ENCODE results near the gene RIN1.
"Not testable (repeated sequence)": the region's sequence is repeated elsewhere in the genome, so short reads cannot be mapped to it uniquely, and the experiment has no call there.

The RIN1 gene

DNA sequence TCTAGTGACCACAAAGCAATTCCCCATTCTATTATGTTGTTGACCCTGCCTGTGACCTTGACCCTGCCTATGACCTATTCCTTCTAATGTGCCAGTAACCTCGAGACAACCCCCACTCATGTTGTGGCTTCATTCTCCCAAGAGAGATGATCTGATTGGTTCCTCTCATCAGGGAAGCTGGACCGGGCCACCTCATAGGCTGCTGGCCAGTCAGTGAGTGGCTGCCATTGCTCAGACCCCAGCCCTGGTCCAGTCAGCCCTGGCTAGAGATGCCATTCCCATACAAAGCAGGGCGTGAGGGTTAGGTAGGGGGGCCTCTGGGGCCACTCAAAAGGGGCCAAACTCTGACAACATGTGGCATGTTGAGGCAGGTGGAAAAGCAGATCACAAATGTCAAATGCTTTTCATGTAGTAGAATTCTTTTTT, 23.4 kb upstream of the RIN1 start:
- no peak for DNase-seq (ENCODE audit: low read depth)

DNA sequence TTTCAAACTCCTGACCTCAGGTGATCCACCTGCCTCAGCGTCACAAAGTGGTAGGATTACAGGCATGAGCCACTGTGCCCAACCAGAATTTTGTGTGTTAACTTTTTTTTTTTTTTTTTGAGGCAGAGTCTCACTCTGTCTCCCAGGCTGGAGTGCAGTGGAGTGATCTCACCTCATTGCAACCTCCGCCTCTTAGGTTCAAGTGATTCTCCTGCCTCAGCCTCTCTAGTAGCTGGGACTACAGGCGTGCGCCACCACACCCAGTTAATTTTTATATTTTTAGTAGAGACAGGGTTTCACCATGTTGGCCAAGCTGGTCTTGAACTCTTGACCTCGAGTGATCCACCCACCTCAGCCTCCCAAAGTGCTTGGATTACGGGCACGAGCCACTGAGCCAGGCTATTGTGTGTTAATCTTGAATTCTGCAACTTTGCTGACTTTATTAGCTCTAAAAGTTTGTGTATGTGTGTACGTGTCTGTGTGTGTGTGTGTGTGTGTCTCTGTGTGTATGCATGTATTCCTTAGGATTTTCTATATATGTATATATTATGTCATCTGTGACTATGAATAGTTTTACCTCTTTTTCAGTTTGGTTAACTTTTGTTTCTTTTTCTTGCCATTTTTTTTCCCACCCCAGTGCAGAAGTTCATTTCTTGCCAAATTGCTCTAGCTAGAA, 14.5 kb upstream of the RIN1 start:
- not testable (repeated sequence) for DNase-seq (ENCODE audit: low read depth)

DNA sequence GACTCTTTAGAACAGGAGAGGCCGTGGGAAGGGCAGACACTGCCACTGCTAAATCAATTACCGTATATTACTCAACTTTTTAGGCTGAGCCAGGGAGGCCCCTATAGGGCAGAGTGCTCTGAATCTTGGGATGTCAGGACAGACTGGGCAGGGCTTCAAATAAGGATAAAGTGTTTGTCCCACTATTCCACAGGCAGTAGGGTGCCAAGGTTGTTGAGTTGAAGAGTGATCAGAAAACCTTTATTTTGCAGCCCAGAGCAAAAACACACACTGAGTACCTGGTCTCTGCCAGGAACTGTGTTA, 12.8 kb upstream of the RIN1 start:
- DNase-seq (ENCODE audit: low read depth) = no peak

DNA sequence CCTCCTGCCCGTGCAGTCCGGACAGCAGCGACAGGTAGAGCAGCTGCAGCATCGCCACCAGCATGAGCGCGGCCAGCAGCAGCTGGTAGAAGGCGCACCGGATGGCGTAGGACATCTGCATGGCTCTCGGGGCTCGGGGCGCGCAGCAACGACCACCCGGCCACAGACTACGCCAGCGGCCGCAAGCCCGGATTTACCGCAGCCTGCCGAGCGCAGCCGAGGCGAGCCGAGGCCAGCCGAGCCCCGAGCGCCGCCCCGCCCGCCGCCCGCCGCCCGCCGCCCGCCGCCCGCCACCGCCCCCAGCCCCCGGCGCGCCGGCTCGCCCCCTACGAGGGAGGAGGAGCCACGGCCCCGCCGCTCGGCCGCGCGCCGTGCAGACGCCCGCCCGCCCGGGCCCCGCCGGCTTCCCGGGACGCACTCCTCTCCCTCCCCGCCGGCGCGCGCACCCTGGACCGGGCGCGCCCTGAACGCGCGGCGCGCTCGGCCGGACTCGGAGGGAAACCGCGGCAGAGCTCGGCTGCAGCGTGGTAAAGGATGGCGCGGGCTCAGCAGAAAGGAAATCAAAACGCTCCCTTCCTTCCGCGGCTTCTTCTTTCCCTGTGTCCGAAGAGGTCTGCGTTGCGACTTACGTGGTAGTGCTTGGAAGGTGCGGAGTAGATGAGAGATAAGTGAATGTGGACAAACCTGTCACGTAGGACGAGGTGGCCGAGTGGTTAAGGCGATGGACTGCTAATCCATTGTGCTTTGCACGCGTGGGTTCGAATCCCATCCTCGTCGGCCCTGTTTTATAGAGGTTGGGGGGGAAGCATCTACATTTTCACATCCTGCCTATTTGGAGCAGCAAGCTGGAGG, 11.4 kb upstream of the RIN1 start, which contains the start of gene B4GAT1:
Gene B4GAT1 (minus strand): TSS at position 205 of the 852 bp plus-strand sequence. CDS start 84 bp downstream, at position 121.
- peak; percentile 95 for DNase-seq (ENCODE audit: low read depth)

DNA sequence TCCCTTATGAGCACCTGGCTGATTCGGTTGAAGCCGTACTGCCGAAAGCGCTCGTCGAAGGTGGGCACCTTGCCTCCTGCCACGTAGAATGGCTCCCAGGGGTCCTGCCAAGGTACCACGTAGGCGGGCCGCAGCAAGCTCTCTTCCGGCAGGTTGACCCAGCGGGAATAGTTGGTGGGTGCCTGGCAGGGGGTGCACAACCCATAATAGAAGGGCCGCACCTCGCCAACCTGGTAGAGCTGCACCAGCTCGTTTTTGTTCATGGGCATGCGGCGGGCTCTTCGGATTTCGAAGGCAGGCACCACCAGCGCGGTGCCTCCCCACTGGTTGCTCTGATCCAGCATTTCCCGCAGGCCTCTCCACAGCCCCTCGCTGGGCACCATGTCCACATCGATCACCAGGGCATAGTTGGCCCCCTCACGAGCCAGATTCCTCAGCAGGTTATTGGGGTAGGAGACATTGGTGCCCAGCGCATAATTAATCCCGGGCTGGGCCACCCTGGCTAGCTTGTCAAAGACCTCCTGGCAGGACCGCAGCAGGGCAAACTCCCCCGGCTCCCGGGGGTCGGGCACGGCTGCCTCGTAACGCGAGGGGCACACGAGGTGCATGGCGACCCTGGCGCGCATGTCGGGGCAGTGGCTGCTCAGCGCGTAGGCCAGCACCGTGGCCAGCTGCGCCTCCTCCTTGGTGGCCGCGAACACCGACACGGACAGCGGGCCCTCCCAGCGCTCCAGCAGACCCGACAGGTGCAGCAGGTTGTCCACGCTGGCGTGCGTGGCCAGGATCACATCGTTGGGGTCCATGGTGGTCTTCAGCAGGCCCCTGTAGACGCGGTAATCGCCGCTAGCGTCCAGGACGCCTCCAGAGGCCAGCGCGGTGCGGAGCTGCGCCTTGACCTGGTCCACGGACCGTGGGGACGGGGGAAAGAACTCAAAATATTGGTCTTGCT, 10.5 kb upstream of the RIN1 start:
- no peak for DNase-seq (ENCODE audit: low read depth)

DNA sequence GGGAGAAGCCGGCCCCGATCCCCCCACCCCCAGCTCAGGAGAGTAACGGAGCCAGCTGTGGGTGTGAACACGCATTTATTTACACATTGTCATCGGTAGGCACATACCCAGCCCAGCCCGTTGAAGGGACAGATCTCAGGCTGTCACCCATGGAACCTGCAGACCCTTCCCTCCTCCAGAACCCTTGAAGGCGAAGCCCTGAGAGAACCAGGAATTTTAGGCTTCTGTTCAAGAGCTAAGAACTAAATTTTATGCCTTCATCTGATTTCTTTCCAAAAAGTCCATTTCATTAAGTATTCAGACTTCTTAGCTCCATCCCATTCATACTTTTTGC, 9.0 kb upstream of the RIN1 start:
- DNase-seq (ENCODE audit: low read depth) = no peak

DNA sequence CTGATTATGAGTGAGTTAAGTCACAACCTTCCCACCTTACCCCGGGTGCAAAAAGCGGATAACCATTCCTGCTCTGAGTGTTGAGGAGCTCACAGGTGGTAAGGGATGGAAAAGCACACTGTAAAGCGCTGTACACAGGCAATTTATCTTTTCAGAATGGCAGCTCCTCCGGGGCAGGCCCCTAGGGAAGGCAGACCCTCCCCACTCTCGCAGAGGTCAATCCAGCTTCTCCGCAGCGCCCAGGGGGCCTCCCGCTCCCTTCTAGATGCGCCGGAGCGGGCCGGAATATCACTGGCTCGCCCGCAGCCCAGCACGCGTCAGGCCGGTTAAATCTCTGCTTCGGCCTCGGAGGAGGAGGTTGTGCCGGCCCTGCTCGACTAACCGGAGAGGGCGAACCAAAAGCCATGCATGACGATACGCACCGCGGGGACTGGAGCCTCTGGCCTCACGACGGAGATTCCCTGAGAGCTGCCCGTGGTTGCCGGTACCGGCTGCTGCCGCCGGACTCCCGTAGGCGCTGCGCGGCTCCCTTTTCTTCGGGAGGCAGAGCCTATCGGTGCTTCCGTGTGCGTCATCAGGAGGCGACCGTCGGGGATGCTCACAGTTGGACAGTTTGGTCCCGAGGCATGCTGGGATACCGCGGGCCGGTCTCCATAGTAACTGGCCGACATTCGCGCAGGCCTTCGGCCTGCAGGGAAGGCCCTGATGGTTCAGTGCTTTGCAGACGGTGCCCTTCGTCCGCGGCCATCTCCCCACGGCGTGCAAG, 8.5 kb upstream of the RIN1 start, which contains the start of gene BRMS1:
Gene BRMS1 (minus strand): TSS at position 555 of the 766 bp plus-strand sequence. CDS start 2,870 bp downstream, outside the sequence.
- DNase-seq (ENCODE audit: low read depth) = peak; percentile 88

DNA sequence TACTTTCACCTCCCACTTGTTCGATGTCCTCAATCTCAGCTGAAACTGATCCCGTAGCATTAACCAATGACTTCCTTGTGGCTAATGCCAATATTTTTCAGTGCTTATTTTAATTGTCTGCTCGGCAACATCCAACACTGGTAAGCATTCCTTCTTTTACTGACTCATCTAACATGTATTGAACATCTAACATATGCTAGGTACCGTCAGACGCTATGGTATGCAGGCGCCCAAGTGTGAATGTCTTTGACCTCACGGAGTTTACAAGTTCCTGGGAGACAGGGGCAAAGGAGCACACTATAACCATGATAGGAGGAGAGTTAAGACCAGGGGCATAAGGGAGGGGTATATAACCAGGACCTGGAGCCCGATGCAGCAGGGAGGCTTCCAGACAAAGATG, 6.9 kb upstream of the RIN1 start:
- DNase-seq (ENCODE audit: low read depth) = no peak

DNA sequence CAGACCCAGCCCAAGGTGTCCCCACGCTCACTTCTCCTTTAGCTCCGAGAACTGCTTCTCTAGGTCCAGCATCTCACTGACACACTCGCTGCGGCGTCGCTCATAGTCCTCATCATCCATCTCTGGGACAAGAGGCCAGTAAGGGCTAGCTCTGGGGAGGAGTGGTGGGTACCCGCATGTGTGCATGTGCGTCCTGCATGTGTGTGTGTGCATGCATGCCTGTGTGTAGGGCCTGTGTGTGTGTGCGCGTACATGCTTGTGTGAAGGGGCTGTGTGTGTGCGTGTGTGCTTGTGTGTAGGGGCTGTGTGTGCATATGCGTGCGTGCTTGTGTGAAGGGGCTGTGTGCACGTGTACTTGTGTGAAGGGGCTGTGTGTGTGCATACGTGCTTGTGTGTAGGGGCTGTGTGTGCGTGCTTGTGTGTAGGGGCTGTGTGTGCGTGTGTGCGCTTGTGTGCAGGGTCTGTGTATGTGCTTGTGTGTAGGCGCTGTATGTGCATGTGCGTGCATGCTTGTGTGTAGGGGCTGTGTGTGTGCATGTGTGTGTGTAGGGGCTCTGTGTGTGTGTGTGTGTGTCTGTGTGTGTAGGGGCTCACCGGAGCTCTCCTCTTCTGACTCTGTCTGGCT, 5.4 kb upstream of the RIN1 start:
- no peak for DNase-seq (ENCODE audit: low read depth)

DNA sequence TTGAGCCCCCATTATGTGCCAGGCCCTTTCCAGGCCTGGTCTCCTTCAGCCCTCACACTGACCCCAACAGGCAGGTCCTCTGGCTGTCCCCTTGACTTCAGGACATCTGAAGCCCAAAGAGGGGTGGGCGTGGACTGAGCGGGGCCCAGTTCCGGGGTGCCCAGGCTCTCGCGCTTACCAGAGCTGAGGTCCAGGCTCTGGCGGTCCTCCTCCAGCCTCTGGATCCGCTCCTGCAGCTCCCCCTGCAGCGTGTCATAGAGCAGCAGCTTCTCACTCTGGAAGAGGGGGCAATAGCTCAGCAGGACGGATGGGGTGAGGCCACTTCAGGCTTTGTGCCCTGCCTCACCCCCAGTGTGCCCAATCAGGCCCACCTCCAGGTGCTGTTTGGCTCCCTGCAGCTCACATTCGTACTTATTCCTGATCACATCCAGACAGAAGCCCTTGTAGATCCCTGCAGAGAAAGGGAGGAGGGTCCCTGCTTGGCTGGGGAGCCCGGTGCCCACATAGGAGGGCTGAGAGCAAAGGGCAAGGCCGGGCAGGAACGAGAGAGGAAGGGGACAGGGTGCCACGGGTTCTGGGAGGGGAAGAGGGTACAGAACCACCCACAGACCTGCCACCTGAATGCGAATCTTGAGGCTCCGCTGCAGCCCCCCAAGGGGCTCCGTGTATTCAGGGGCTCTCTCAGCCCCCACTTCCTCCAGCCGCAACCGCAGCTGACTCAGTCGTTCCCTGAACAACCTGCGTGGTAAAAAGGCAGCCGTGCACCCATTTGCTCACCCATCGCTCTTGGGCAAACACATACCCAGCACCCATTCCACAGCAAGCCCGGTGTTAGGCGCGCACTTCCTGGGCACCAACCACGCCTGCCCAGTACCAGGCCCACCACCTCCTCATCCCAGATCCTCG, 4.6 kb upstream of the RIN1 start:
- DNase-seq (ENCODE audit: low read depth) = no peak

DNA sequence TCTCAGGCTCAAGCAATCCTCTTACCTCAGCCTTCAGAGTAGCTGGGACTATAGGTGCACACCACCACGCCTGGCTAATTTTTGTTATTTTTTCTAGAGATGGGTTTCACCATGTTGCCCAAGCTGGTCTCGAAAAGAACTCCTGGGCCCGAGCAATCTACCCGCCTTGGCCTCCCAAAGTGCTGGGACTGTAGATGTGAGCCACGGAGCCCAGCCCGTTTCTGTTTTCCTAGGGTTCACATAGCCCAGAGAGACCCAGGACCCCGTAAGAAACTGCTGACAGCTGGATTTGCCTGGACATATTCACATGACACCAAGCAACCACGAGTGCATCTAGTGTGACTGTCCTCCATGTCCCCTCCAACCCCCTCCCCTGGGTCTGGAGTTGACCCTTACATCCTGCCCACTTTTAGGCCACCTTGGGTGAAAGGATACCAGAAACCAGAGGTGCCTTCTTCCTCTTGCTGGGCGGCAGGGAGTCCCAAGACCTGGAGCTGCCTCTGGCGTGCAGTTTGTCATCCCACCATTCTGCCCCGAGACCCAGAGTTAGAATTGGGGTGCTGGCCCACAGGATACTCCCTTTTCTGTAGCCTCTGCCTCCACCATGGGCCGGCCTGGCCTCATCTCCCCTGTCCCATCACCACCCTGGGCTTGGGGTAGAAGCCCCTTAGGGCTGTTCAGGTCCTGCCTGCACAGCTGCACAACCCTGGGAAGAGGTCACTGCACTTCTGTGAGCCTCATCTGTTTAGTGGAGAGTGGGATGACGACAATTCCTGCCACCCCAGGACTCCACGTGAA, 3.7 kb upstream of the RIN1 start:
- DNase-seq (ENCODE audit: low read depth) = no peak

DNA sequence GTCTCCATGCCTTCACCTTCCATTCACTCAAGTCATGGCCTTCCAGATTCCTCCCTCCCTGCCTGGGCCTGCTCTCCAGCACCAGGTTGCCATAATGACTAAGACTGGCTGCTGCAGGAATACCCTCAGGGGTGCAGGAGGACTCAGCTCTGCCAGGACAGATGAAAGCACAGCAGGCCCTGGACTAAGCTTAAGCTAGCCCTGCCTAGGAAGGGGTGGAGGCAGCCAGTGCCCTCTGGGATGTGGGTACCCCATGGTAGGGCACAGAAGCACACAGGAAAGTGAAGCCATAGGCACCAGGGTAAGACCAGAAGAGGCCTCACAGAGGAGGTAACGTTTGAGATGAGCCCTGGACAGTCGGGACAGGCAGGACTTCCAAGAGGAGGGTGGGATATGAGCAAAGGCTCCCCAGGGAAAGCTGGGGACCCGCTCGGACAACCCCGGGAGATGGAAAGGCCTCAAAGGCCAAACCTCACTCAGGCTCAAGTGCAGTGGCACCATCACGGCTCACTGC, 3.0 kb upstream of the RIN1 start:
- DNase-seq (ENCODE audit: low read depth) = no peak

DNA sequence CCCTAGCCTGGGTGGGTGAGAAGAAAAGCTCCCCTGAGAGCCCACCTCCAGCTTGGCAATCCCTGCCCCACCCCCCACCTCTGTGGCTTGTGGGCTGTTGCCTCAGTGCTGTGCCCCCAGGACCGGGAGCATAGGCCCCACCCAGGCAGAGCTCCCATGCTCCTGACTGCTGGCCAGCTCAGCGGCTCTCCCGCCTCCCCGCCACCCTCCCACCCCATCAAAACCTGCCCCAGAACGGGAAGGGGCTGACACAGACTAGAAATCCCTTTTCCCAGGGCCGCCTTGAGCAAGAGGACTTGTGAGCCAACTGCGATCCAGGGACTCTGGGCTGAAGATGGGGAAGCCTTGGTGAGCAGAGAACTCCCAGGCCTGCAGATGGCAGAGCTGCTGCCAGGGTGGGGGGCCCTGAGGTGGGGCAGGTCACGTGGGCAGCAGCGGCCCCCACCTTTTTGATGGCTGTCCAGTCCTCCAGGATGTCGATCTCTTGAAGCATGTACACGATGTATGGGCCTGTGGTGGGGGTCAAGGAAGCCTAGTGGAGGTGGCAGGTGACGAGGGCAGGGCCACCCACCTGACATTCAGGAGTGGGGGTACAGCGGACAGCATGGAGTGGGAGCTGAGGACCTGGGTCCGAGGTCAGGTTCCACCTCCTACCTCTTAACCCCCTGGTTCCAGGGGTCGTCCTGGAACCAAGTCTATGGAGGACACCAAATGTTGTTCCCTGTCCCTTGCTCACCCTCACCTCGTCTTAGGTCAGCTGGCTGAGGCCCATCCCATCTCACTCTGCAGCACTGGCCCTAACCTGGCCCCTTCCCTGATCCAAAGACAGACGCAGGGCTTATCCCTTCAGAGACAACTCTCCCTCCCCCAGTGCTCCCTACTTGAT, 2.3 kb upstream of the RIN1 start:
- no peak for DNase-seq (ENCODE audit: low read depth)

DNA sequence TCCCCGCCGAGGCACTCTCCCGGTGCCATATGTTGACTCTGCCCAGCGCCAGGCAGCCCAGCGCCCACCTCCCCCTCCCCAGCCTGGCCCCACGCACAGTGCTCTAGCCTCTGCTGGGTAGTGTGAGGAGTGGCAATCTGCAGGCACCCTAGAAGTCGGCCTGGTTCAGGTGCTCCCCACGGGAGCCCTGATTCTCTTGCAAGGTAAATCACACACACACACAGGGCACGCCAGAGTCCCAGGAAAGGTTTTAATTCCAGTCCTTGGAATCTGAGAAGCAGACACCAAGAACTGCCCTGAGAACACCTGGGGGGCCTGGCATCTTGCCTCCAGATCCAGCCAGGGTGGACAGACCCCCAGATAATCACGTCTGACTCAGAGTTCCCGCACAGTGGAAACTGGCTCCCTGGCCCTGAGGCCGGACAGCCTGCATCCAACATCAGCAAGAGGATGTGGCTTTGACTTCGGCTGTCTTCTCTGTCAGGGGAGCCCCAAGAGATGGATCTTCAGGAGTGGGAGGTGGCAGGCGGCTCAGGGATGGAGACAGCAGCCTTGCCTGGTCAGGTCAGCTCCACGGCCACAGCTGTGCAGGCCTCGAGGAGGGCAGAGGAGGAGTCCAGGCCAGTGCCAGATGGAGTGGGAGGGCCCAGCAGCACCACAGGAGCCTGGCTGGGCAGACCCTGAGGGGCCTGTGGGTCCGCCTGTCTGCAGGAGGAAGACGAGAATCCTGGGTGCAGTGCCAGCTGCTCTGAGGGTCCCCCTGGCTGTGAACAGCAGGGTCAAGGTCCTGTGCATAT, 1.1 kb upstream of the RIN1 start:
- DNase-seq (ENCODE audit: low read depth) = no peak

DNA sequence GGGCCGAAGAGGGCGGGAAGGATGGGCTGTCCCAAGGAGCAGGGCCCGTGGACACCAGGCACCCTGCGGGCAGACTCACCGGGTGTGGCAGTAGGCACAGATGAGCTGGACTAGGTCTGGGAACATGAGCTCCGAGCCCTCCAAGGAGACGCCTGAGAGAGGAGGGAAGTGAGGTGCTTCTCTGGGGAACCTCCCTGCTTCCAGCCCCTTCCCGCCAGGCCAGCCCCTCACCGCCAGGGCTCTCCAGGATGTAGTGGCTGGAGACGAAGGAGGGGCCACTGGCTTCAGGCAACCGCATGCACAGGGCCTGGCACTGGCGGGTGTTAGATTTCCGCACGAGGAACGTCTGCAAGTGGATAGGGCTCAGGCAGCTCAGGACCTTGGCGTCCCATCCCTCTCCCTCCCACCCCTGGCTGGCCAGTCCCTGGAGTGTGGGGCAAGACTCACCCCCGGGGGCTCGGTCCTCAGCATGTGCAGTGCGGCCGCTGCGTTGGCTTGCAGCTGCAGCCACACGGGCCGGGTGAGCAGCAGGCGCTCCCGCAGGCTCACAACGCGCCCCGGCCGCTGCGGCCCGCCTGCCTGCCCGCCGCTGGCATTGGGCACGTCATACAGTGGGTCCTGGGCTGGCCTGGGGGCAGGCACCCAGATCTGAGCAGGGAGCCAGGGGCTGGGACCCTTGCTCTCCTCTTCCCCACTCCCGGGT, 552 bp downstream of the RIN1 start:
- no peak for DNase-seq (ENCODE audit: low read depth)

DNA sequence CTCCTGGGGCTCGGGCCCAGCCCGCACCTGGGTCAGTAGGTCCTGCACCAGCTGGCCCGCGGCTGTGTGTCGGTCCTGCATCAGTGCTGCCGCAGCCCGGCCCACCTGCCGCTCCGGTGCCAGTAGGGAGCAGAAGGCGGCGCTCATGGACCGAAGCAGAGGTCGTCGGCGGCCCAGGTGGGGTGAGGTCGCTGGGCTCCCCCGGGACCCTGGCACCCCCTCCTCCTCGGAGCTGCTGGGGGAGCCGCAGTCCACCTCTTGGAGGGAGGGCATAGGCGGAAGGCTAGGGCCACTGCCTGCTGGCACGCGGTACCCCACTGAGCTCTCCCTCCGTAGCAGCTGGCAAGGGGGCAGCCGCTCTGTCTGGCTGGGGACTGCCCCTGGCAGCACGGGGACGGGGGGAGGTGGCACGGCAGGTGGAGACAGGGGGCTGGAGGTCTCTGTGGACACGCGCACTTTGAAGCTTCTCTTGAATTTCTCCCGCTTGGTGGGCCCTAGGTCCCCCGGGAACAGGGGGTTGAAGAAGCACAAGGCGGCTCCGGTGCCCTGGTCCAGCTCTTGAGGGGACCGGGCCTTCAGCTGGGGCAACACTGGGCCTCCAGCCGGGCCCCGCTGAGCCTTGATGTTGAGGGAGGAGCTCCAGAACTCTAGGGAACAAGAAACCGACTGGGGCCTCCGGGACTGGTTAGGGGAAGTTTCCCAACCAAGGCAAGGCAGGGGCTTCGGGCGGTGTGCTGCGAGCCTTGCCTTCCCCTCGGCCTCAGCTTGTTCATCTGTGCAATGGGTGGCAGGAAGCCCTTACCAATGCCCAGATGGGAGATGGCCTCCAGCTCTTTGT, 1.4 kb downstream of the RIN1 start:
- no peak for DNase-seq (ENCODE audit: low read depth)

All from HS-27A (cell line).